ENCODE measurements around the gene TMA7. TPM values are rescaled to one million over a fixed set of nuclear protein-coding genes. Genes with fewer than 3 reads are reported as not detected.

The TMA7 gene
- total and polyA plus RNA-seq, 2 donors (not counting 3 experiments of a cell fraction or from before 2014, with no cell fraction given): 137 to 306 TPM

DNA sequence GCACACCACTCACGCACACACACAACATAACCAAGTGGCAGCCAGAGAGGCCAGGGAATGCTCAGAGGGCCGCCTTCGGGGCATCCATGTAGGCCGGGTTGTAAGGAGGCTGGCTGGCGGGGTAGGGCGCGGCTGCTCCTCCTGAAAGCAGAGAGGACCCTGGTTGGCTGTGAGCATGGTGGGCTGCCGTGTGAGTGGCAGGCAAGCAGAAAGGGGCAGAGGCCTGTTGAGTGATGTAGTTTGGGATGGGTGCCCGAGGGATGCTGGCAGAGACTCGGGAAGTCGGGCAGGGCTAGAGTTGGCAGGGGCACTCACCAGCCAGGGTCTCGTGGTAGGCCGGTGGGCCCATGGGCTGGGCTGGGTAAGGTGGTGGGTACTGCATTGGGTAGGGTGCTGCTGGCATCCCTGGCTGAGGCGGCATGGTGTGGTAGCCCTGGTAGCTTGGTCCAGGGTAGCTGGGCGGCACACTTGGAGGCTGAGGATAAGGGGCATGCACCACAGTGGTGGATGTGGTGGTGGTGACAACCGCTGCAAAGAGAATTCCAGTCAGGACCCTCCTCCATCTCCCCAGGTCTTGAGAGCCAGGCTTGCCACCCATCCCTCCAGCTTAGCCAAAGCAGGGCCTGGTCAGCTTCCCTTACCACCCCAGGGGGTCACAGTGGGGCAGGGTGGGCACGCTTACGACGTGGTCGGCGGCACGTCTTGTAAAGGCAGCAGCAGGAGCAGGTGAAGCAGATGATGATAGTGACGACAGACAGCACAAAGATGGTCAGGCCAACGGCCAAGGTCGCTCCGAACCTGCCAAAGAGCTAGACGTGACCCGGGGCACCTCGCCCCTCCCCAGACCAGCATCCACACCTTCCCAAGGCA is 29.2 kb downstream of the TMA7 start:
- H3K27me3 ChIP-seq (ENCODE audit: control insufficient read depth in 2 of 2, insufficient read depth in 2 of 2, low read length in 2 of 2): no peaks in the 10 kb centered on the region
- H2AFZ ChIP-seq (ENCODE audit: low read depth, low read length): no peak overlapping the region
- peaks cover 59% of the 10 kb centered on the region for H3K79me2 ChIP-seq (ENCODE audit: control insufficient read depth, insufficient read depth, low read length)
- dilution Hi-C loops (cut with MboI; ENCODE audit: extremely low pct_ligation_motif_present, low sequenced_read_pairs): no loop called here
- H3K36me3 ChIP-seq (ENCODE audit: control insufficient read depth in 2 of 2, extremely low read depth in 1 of 2, insufficient read depth in 2 of 2, low read length in 2 of 2): peaks cover 0 to 32% of the 10 kb centered on the region in 2 experiments
- no TSS peak for BruUV-seq (replicated peaks)
- intact Hi-C loops (cut with micrococcal nuclease): no loop called here
- ChIA-PET CTCF (interaction anchor here (1.2 to 6.2 kb wide), 2 partner anchors 33 to 80 kb away, joined by 3 to 63 read pairs; no protein-coding TSS in a partner anchor), POLR2A (interaction anchor here (0.6 kb wide), 1 partner anchor 803 kb away, joined by 5 read pairs; no protein-coding TSS in a partner anchor)
- no peak for FAIRE-seq
- no peak overlapping the region for H3K4me2 ChIP-seq (ENCODE audit: insufficient read depth, low read length)
- no peaks in the 10 kb centered on the region for H3K9me1 ChIP-seq (replicated peaks; ENCODE audit: control insufficient read depth, extremely low read depth, insufficient read depth, low read length)
- H3K4me1 ChIP-seq (ENCODE audit: control insufficient read depth, extremely low read depth, insufficient read depth, low read length): peaks cover 33% of the 10 kb centered on the region
- no peak for DNase-seq (ENCODE audit: low read depth, low spot score)
- no peak overlapping the region for H3K27ac ChIP-seq (ENCODE audit: insufficient read depth, low read depth, low read length)
- TF ChIP-seq FOS (IDR thresholded peaks at IDR 0.05; ENCODE audit: borderline replicate concordance, insufficient read depth, low read length) (no peak), POLR2AphosphoS5 (IDR thresholded peaks at IDR 0.05; ENCODE audit: insufficient read depth, low read depth, low read length) (no peak), JUN (IDR thresholded peaks at IDR 0.05; ENCODE audit: borderline replicate concordance, insufficient read depth, insufficient read length, low read depth) (no peak), MYC (IDR thresholded peaks at IDR 0.05; ENCODE audit: low read depth, low read length) (no peak), EZH2 (IDR thresholded peaks at IDR 0.05; ENCODE audit: borderline replicate concordance, low read depth, low read length, severe bottlenecking) (no peak), POLR2A (IDR thresholded peaks at IDR 0.05; ENCODE audit: low read depth, low read length) (no peak), MAX (IDR thresholded peaks at IDR 0.05; ENCODE audit: insufficient read depth, insufficient read length) (no peak), GATA2 (IDR thresholded peaks at IDR 0.05; ENCODE audit: insufficient read depth, insufficient read length, low read depth, low read length) (no peak)
- TF ChIP-seq, protein P1, sequence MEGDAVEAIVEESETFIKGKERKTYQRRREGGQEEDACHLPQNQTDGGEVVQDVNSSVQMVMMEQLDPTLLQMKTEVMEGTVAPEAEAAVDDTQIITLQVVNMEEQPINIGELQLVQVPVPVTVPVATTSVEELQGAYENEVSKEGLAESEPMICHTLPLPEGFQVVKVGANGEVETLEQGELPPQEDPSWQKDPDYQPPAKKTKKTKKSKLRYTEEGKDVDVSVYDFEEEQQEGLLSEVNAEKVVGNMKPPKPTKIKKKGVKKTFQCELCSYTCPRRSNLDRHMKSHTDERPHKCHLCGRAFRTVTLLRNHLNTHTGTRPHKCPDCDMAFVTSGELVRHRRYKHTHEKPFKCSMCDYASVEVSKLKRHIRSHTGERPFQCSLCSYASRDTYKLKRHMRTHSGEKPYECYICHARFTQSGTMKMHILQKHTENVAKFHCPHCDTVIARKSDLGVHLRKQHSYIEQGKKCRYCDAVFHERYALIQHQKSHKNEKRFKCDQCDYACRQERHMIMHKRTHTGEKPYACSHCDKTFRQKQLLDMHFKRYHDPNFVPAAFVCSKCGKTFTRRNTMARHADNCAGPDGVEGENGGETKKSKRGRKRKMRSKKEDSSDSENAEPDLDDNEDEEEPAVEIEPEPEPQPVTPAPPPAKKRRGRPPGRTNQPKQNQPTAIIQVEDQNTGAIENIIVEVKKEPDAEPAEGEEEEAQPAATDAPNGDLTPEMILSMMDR (IDR thresholded peaks at IDR 0.05; ENCODE audit: extremely low read depth in 1 of 2, insufficient read depth in 1 of 2, low read depth in 1 of 2, low read length in 2 of 2): no peak
- H3K9ac ChIP-seq (replicated peaks; ENCODE audit: extremely low read depth, insufficient read depth, low read length): no peak overlapping the region
- no peak overlapping the region for H3K4me3 ChIP-seq (replicated peaks in 1 of 3; ENCODE audit: insufficient read depth in 1 of 3, low read depth in 1 of 3, low read length in 3 of 3)
- H3K9me3 ChIP-seq (replicated peaks; ENCODE audit: control insufficient read depth, insufficient read depth, low read length): no peaks in the 10 kb centered on the region
- H4K20me1 ChIP-seq (replicated peaks; ENCODE audit: control insufficient read depth, extremely low read depth, insufficient read depth, low read length): no peaks in the 10 kb centered on the region

All from endothelial cell of umbilical vein (primary cell).